K562 (cell line): ENCODE results near the gene TSC22D2. TPM values are rescaled to one million over a fixed set of nuclear protein-coding genes. Genes with fewer than 3 reads are reported as not detected.

ENCODE experiments used
- CCNT2 ChIP-seq: IDR thresholded peaks from 2 replicates; pipeline ENCODE4 v1.6.1; 2011; ENCODE audit warnings: borderline replicate concordance, low read depth, mild to moderate bottlenecking, moderate library complexity, mixed read lengths, low read length; ENCODE audit not compliant: insufficient read length; ENCODE audit errors: extremely low read depth
- DMBX1 ChIP-seq: fragments of 250-450 bp; sonication (Bioruptor Pico); IDR thresholded peaks from 2 replicates; pipeline ENCODE4 v1.8.0; 2022; ENCODE audit warnings: inconsistent platforms, mild to moderate bottlenecking, moderate library complexity, borderline replicate concordance
- FOSL1 ChIP-seq: fragments of 200-800 bp; sonication (Bioruptor generic); conservative IDR thresholded peaks from 2 replicates; pipeline ENCODE4 v1.6.1; 2016; ENCODE audit warnings: missing genetic modification characterization, missing compliant biosample characterization
- FOXA3 ChIP-seq, 2 experiments: fragments of 450-650 bp in 1 of 2; sonication (generic) in 1 of 2; formaldehyde crosslinking; IDR thresholded peaks in 1 of 2; conservative IDR thresholded peaks in 1 of 2; 2 replicates each; pipeline versions ENCODE4 v1.4.0 to v1.8.0; 2020 to 2022; ENCODE audit warnings: mild to moderate bottlenecking in 2 of 2, missing genetic modification reagents in 1 of 2
- GATAD2A ChIP-seq: fragments of 450-650 bp; IDR thresholded peaks from 2 replicates; pipeline ENCODE4 v1.6.1; 2017
- HDAC2 ChIP-seq: fragments of 450-650 bp; IDR thresholded peaks from 2 replicates; pipeline ENCODE4 v1.6.1; 2016; ENCODE audit warnings: mild to moderate bottlenecking
- KAT7 ChIP-seq: sonication (generic); formaldehyde crosslinking; IDR thresholded peaks from 2 replicates; pipeline ENCODE4 v1.8.0; 2022; ENCODE audit warnings: missing genetic modification reagents, mild to moderate bottlenecking, borderline replicate concordance
- KLF16 ChIP-seq: IDR thresholded peaks from 2 replicates; pipeline ENCODE4 v1.6.1; 2016; ENCODE audit warnings: antibody characterized with exemption
- LARP7 ChIP-seq: fragments of 450-650 bp; IDR thresholded peaks from 2 replicates; pipeline ENCODE4 v1.6.1; 2016
- NFRKB ChIP-seq: fragments of 450-650 bp; IDR thresholded peaks from 2 replicates; pipeline ENCODE4 v1.6.1; 2016; ENCODE audit warnings: low read depth
- RAD51 ChIP-seq: fragments of 450-650 bp; IDR thresholded peaks from 2 replicates; pipeline ENCODE4 v1.7.1; 2016; ENCODE audit warnings: low read depth, mild to moderate bottlenecking, borderline replicate concordance
- SMAD3 ChIP-seq: fragments of 450-650 bp; formaldehyde crosslinking; conservative IDR thresholded peaks from 2 replicates; pipeline ENCODE4 v1.4.0; 2020; ENCODE audit warnings: mild to moderate bottlenecking
- SPI1 ChIP-seq: IDR thresholded peaks from 2 replicates; pipeline ENCODE4 v1.6.1; 2011; ENCODE audit warnings: low read depth, low read length, control low read depth, borderline replicate concordance
- TFAM ChIP-seq: fragments of 250-450 bp; sonication (Bioruptor Pico); conservative IDR thresholded peaks from 2 replicates; pipeline ENCODE4 v1.5.0; 2021; ENCODE audit warnings: mild to moderate bottlenecking, moderate library complexity
- ZFP36 ChIP-seq: fragments of 150-350 bp; IDR thresholded peaks from 2 replicates; pipeline ENCODE4 v1.6.1; 2018; ENCODE audit warnings: low read length, low read depth; ENCODE audit not compliant: partially characterized antibody
- ZNF644 ChIP-seq: fragments of 200-800 bp; sonication (Bioruptor generic); IDR thresholded peaks from 2 replicates; pipeline ENCODE4 v1.6.1; 2016; ENCODE audit warnings: low read depth, missing genetic modification characterization, missing compliant biosample characterization
- ZNF75A ChIP-seq: fragments of 450-650 bp; formaldehyde crosslinking; IDR thresholded peaks from 2 replicates; pipeline ENCODE4 v1.4.0; 2020; ENCODE audit warnings: mild to moderate bottlenecking
- polyA plus RNA-seq, 8 experiments: library from polyadenylated mRNA; depleted of rRNA in 4 of 8; stranded (reverse) in 5 of 8; unstranded in 3 of 8; fragments of >200 nt; fragmentation: Nextera tagmentation in 2 of 8; fragmentation: Illumina TruSeq in 1 of 8; extraction: Ambion mirVana in 2 of 8; extraction: Trizol in 1 of 8; gene quantifications; 2 replicates each; pipeline versions ENCODE4 v1.2.1 to v1.2.3, GENCODE V29; 2011 to 2014; ENCODE audit warnings: inconsistent platforms in 1 of 8, missing spikeins in 1 of 8
- total RNA-seq, 7 experiments: library from RNA; depleted of rRNA in 6 of 7; stranded (reverse); fragments of >200 nt in 6 of 7; fragmentation: Illumina TruSeq in 2 of 7; extraction: Trizol in 2 of 7; gene quantifications; 2 replicates each; pipeline versions ENCODE4 v1.2.1 to v1.2.3, GENCODE V29; 2011 to 2021; ENCODE audit warnings: low replicate concordance in 1 of 7
- TF ChIP-seq, protein P1 (sequence below): fragments of 450-650 bp; IDR thresholded peaks from 2 replicates; pipeline ENCODE4 v1.6.1; 2017; ENCODE audit warnings: antibody characterized with exemption, mild to moderate bottlenecking
- TF ChIP-seq, protein P2 (sequence below): fragments of 250-450 bp; sonication (Bioruptor Pico); IDR thresholded peaks from 2 replicates; pipeline ENCODE4 v1.5.0; 2021; ENCODE audit warnings: mild to moderate bottlenecking, moderate library complexity

TSC22D2 gene
- total and polyA plus RNA-seq, 9 of the 15 experiments (the other 6 are each of a cell fraction or from before 2014, with no cell fraction given) = 5.5 to 44.0 (median 19.3) TPM

DNA sequence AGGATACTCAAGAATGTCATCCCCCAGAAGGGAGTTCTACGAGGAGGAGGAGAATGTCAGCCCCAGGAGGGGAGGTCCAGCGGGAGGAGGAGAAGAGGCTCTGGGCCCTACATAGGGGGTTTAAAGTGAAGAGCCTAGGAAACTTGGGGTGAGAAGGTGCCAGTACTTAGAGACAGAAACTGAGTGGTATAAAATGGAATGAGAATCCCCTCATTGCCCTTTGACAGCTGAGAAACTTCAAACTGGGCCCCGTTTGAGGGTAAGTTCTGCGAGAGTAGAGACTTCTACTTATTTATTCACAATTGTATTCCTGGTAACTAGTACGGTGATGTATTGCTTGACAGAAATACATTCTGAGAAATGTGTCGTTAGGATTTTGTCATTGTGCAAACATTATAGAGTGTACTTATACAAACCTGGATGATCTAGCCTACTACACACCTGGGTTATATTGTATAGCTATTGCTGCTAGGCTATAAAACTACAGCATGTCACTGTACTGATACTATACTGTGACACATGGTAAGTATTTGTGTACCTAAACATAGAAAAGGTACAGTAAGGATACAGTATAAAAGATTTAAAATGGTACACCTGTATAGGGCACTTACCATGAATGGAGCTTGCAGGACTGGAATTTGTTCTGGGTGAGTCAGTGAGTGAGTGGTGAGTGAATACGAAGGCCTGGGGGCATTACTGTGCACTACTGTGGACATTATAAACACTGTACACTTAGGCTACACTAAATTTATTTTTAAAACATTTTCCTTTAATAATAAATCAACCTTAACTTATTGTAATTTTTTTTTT is 62.0 kb downstream of the TSC22D2 start (continued):
- TF ChIP-seq ZNF644 (tag) (no peak), FOXA3 (CRISPR knock-in tag; conservative IDR thresholded peaks at IDR 0.05 in 1 of 2, IDR thresholded peaks at IDR 0.05 in 1 of 2) (no peak), SMAD3 (CRISPR knock-in tag) (no peak), ZNF75A (CRISPR knock-in tag) (no peak), HDAC2 (peak; percentile 10), DMBX1 (CRISPR knock-in tag) (peak; percentile 38; the same call in 1 of the 2 replicates), FOSL1 (tag) (peak; percentile 17; the same call in 1 of the 2 replicates), TFAM (no peak), ZFP36 (no peak), SPI1 (no peak), KAT7 (CRISPR knock-in tag) (no peak), KLF16 (no peak), GATAD2A (0 out of 2 replicates have a peak, but pooled peaks have one; percentile 9), RAD51 (no peak), NFRKB (0 out of 2 replicates have a peak, but pooled peaks have one; percentile 24), CCNT2 (no peak), LARP7 (no peak)
- TF ChIP-seq, protein P1, sequence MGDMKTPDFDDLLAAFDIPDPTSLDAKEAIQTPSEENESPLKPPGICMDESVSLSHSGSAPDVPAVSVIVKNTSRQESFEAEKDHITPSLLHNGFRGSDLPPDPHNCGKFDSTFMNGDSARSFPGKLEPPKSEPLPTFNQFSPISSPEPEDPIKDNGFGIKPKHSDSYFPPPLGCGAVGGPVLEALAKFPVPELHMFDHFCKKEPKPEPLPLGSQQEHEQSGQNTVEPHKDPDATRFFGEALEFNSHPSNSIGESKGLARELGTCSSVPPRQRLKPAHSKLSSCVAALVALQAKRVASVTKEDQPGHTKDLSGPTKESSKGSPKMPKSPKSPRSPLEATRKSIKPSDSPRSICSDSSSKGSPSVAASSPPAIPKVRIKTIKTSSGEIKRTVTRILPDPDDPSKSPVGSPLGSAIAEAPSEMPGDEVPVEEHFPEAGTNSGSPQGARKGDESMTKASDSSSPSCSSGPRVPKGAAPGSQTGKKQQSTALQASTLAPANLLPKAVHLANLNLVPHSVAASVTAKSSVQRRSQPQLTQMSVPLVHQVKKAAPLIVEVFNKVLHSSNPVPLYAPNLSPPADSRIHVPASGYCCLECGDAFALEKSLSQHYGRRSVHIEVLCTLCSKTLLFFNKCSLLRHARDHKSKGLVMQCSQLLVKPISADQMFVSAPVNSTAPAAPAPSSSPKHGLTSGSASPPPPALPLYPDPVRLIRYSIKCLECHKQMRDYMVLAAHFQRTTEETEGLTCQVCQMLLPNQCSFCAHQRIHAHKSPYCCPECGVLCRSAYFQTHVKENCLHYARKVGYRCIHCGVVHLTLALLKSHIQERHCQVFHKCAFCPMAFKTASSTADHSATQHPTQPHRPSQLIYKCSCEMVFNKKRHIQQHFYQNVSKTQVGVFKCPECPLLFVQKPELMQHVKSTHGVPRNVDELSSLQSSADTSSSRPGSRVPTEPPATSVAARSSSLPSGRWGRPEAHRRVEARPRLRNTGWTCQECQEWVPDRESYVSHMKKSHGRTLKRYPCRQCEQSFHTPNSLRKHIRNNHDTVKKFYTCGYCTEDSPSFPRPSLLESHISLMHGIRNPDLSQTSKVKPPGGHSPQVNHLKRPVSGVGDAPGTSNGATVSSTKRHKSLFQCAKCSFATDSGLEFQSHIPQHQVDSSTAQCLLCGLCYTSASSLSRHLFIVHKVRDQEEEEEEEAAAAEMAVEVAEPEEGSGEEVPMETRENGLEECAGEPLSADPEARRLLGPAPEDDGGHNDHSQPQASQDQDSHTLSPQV = 0 out of 2 replicates have a peak, but pooled peaks have one; percentile 1
- TF ChIP-seq, protein P2, sequence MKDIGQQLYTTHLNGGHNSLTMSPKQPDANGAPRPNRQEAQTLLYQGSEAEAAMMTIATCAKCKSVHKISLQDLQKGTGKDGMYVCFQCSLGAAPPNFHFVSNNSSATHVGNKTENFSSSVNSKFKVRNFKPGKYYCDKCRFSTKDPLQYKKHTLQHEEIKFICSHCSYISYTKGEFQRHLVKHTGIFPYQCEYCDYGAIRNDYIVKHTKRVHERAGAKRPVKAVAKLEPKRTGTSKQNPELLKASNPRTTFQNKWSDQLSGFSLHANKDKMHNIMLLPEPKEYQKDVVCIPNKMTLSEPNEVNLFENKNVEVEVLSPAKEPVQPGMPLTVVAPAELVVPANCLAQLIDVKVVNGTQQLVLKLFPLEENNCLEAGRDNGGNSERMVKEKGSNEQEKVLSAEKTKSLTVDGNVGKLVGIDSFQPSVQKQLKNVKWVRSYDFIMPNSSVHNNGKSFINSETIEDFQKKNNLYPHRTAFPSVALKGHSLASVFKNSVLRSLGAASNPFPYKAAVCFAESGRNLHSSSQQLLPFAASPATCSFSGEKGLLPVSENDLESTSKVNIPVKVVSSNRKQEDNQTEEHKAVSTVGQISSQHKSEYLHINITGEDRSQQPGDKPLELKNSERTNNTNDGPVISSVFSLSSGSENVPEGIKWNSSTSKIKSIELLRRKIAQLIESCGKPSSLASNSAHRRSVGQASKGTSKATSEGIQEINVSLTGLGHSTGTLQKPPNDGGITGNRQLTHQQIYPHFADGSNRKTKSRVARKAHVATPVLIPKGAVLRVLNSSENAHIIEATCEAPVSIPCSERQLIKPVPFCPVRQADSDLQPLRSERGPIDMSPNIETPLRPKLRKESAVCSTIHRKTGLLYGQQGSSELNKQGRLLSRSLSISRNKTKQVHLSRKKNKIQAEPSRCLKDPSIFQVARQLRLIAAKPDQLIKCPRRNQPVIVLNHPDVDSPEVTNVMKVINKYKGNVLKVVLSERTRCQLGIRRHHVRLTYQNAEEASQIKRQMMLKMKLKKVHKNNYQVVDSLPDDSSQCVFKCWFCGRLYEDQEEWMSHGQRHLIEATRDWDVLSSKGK (CRISPR knock-in tag) = no peak
